Panc1 (cell line): Measurements from ENCODE around the gene ADD1.

Experiments used
- CTCF ChIP-seq: fragments of 450-650 bp; IDR thresholded peaks from 2 replicates; pipeline ENCODE4 v1.5.1; 2017; ENCODE audit warnings: mild to moderate bottlenecking
- POLR2AphosphoS5 ChIP-seq: IDR thresholded peaks from 2 replicates; pipeline ENCODE4 v1.6.1; 2012; ENCODE audit warnings: mild to moderate bottlenecking, low read depth, low read length, moderate library complexity
- REST ChIP-seq, 2 experiments: IDR thresholded peaks; 2 replicates each; pipeline ENCODE4 v1.6.1; 2011 to 2012; ENCODE audit warnings: low read depth in 2 of 2, control low read depth in 1 of 2, low read length in 1 of 2, mild to moderate bottlenecking in 1 of 2, moderate library complexity in 1 of 2; ENCODE audit not compliant: insufficient read depth in 1 of 2
- TCF7L2 ChIP-seq: IDR thresholded peaks from 2 replicates; pipeline ENCODE4 v1.6.1; 2011; ENCODE audit warnings: mild to moderate bottlenecking, low read depth, low read length, inconsistent platforms

GRCh38 chr4:2946812-2947600 lies 103.4 kb downstream of the ADD1 start:
- no peak for TF ChIP-seq POLR2AphosphoS5
- TF ChIP-seq CTCF: no peak
- no peak for TF ChIP-seq REST (IDR thresholded peaks at IDR 0.05; ENCODE audit: insufficient read depth in 1 of 2, low read depth in 2 of 2, low read length in 1 of 2)
- no peak for TF ChIP-seq TCF7L2
